HG03103 (cell line): Measurements from ENCODE around the gene PLA2G15.

ENCODE experiments used
- ATAC-seq: cut with Tn5 transposase; IDR thresholded peaks from one replicate; pipeline ENCODE4 v1.9.1; 2021; ENCODE audit warnings: low read depth; ENCODE audit not compliant: unreplicated experiment

Gene PLA2G15

DNA sequence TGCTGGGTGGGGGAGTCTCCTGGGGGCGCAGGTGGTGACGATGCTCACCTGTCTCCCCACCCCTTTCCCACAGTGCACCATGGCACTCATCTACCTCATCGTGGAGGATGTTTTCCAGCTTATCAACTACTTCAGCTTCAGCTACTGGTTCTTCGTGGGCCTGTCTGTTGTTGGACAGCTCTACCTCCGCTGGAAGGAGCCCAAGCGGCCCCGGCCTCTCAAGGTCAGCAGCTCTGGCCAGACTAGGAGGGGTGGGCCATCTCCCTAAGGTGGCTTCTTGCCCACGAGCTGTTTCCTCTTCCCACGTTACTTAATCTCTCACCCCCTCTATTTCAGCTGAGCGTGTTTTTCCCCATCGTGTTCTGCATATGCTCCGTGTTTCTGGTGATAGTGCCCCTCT is 51.1 kb downstream of the PLA2G15 start:
- no peak for ATAC-seq

DNA sequence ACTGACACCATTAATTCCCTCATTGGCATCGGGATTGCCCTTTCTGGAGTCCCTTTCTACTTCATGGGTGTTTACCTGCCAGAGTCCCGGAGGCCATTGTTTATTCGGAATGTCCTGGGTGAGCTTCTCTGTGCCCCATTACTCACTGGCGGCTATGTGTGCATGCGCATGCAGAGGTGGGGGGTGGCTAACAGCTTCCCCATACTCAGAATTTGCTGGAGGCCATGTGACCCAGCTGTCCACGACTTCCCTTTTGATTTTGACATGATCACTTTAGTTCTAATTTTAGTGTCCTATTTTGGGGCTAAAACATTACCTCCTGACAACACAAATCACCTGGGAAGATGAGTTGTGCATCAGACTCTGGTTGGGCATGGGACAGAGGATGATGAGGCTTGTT is 51.5 kb downstream of the PLA2G15 start:
- ATAC-seq = no peak

DNA sequence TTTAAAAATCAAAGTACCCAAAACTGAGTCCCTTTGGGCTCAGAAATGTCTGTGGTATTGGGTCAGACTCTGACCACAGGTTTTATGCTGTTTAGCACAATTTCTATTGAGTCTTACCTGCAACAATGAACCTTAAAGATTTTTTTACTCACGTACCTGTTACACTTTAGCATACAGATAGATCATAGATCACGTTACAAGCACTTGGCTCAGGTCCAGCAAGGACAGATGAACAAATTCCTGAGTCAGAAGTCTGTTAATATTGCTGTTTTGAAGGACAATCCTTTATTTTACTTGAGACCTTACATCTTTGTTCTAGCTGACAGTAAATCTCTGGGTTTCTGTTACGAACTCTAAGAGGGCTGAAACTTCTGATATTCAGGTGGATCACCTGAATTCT is 52.7 kb downstream of the PLA2G15 start:
- no peak for ATAC-seq

DNA sequence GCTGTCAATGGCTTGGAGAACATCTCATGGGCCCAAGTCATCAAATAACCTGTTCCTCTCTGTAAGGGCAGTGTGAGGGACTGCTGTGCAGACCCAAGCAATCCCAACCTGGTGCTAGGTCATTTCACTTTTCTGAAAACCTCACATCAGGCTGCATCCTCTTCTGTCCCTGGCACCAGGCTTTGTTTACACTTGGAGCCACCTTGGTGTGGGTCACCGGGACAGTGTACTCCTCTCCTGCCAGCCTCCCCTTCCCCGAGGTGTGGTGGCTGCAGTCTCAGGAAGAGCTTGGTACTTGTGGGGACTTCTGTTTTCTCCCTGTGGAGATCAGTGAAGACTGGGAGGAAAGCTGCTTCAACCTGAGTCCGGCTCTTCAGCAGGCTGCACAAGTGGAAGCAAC is 53.1 kb downstream of the PLA2G15 start:
- no peak for ATAC-seq

DNA sequence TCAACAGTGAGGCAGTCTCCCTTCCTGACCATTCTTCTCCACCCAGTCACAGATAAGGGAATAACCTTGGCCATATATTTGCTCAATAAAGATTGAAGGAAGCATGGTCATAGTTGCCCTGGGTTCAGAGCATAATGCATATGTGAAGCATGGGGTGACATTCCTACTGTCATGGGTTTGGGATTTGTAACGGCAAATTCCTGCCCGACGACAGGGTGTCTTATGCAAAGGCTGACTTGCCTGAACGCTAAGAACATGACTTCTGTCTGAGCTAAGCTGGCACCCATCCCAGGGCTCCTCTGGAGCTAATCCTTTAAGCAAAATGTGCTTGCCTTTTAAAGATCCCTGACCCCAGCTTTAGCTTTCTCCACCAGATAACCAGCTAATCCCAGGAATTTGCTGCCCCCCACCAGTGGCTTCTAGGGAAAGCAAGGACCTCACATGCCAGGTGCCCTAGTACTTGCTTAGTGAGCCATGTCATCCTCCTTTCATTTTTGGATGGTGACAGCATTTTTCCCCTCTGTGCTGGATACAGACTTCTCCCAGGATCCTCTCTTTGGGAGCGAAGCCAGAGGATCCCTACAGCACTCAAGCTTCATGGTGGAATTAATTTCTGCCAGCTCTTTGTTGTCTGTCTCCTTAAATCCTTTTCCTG is 53.9 kb downstream of the PLA2G15 start:
- no peak for ATAC-seq

DNA sequence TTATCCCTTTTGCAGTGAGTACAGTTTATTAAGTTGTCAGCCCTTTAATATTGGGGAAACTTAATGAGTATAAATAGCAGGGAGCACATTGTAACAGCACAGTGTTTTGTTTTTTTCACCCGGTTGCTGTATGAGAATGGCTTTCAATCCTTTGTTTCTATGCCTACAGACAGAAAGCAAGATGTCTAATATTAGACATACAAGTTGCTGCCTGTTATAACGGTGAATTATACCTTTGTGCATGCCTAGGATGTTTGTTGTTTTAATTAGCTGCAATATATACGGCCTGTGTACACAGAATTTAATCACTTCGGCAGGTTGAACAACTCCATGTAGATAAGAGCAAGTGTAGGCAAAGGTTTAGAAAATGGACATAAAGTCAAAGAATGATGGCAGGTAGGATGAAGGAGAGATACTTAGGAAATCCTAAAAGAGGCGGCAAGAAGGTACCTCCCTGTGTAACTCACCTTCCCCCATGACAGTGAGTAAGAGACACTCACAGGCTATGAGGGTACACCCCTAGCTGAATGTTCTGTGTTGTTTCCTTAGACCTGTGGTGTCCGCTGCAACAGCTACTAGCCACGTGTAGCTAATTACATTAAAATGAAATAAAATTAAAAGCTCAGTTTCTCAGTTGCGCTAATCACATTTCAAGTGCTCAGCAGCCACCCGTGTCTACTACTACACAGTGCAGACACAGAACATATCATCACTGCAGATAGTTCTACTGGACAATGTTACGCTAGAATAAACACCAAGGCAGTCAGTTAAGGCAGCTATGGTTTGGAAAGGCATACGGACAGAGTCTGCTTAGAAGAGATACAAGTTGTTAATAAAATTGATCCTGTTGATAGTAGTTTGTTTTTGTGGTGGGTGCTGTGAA is 54.6 kb downstream of the PLA2G15 start:
- ATAC-seq = no peak

DNA sequence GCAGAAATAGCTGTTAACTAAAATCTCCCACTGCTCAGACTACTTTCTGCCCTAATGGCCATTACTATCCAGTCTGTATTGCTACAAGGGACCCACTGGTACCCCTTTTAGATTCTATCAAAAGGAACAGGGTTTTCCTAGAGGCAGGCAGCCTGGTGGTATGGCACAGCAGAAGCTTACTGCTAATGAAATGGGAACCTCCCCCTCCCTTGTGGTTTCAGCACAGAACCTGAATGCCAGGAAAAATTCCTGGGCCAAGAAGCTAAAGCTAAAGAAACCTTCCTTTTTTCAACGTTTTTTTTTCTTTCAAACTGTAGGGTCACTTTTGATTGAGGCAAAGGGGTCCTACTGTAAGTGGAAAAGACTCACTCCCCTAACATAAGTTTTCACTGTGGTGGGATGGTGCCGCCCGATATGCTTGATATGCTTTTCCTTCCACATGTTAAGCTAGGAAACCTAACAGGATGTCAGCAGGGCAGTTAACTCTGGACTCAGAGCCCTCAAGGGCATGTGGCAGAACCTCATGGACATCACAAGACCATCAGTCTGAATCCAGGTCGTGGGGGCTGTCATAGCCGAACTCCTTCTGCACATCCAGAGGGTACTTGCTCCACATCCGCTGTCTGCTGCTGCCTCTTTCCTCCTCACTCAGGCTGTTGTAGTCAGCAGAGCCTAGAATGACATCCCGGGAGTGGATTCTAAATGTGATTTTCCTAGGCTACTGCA is 55.7 kb downstream of the PLA2G15 start:
- no peak for ATAC-seq

DNA sequence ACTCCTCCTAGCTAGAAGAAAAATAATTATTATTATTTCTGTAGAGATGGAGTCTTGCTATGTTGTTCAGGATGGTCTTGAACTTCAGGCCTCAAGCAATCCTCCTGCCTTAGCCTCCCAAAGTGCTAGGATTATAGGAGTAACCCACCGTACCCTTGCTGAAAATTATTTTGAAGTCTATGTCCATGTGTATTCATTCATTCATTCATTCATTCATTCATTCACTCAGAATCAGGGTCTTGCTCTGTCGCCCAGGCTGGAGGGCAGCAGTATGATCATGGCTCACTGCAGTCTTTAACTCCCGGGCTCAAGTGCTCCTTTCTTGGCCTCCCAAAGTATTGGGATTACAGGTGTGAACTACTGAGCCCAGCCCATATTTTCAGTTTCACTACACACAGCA is 61.5 kb downstream of the PLA2G15 start:
- ATAC-seq = no peak

DNA sequence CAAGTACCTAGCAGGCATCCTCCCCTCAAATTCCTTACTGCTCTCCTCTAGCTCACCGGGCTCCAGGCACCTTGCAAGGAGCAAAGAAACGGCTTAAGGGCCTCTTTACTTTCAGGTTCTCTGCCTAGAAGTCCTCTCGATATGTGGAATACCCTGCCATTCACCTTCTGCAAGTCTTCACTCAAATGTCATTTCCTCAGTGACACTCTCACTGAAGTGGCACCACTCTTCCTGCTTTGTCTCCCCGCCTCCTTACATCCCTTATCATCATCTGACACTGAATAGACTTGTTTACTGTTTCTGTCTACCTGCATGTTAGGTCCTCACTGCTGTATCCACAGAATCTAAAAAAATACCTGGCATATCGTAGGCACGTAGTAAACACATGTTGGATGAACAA is 64.6 kb downstream of the PLA2G15 start:
- no peak for ATAC-seq

DNA sequence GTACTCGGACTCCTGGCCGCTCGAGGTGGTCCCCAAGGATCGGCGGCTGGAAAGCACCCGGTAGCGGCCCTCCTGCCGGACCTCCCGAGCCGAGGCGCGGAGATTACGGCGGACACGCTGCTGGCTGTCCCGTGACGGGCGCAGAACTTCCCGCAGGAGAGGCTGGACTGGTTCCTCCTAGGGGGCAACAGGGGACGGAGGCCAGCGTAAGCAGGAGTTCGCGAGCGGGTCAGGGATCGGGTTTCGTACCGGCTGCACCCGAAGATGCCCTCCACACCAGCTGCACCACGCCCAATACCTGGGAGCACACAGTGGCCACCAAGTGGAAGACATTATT is 65.2 kb downstream of the PLA2G15 start:
- peak; percentile 29 for ATAC-seq
